Measurements from ENCODE around the gene POC1B. TPM values are rescaled to one million over a fixed set of nuclear protein-coding genes. Genes with fewer than 3 reads are reported as not detected.

POC1B gene
- total and polyA plus RNA-seq, 2 donors (not counting 3 experiments of a cell fraction or from before 2014, with no cell fraction given) = 7.1 to 18.2 TPM

- TF ChIP-seq MAX (IDR thresholded peaks at IDR 0.05; ENCODE audit: insufficient read depth, insufficient read length) = no peak
- no TSS peak for BruUV-seq (replicated peaks)
- Histone ChIP-seq H3K4me3 (replicated peaks in 1 of 3; ENCODE audit: insufficient read depth in 1 of 3, low read depth in 1 of 3, low read length in 3 of 3) (no peak overlapping the region), H3K36me3 (ENCODE audit: control insufficient read depth in 2 of 2, extremely low read depth in 1 of 2, insufficient read depth in 2 of 2, low read length in 2 of 2) (no peaks in the 10 kb centered on the region), H3K79me2 (ENCODE audit: control insufficient read depth, insufficient read depth, low read length) (no peaks in the 10 kb centered on the region), H4K20me1 (replicated peaks; ENCODE audit: control insufficient read depth, extremely low read depth, insufficient read depth, low read length) (no peaks in the 10 kb centered on the region), H2AFZ (ENCODE audit: low read depth, low read length) (peak overlapping the region; percentile 86), H3K4me2 (ENCODE audit: insufficient read depth, low read length) (peak overlapping the region; percentile 37), H3K4me1 (ENCODE audit: control insufficient read depth, extremely low read depth, insufficient read depth, low read length) (peaks cover 9% of the 10 kb centered on the region), H3K27me3 (ENCODE audit: control insufficient read depth in 2 of 2, insufficient read depth in 2 of 2, low read length in 2 of 2) (no peaks in the 10 kb centered on the region), H3K27ac (ENCODE audit: insufficient read depth, low read depth, low read length) (peak overlapping the region; percentile 75), H3K9me3 (replicated peaks; ENCODE audit: control insufficient read depth, insufficient read depth, low read length) (no peaks in the 10 kb centered on the region), H3K9ac (replicated peaks; ENCODE audit: extremely low read depth, insufficient read depth, low read length) (peak overlapping the region; percentile 24), H3K9me1 (replicated peaks; ENCODE audit: control insufficient read depth, extremely low read depth, insufficient read depth, low read length) (no peaks in the 10 kb centered on the region)
- DNase-seq (ENCODE audit: low read depth, low spot score) (no peak), FAIRE-seq (no peak)
- dilution Hi-C loops (cut with MboI; ENCODE audit: extremely low pct_ligation_motif_present, low sequenced_read_pairs) = loop anchor here (25.0 kb wide), 2 partner anchors 131 to 431 kb away; no protein-coding TSS in a partner anchor
- intact Hi-C loops (cut with micrococcal nuclease) = no loop called here
- CTCF ChIA-PET = interaction anchor here (1.0 to 3.6 kb wide), 6 partner anchors 56 to 1490 kb away, joined by 3 to 17 read pairs (median 13); partner anchors contain the start of genes DUSP6 and GALNT4
- POLR2A ChIA-PET = no interaction called here
These were observed 57.1 kb downstream of the POC1B start for GRCh38 chr12:89468648-89469326.

- dilution Hi-C loops (cut with MboI; ENCODE audit: extremely low pct_ligation_motif_present, low sequenced_read_pairs) = loop anchor here (25.0 kb wide), 2 partner anchors 131 to 431 kb away; no protein-coding TSS in a partner anchor
- TF ChIP-seq POLR2A (IDR thresholded peaks at IDR 0.05; ENCODE audit: low read depth, low read length) = no peak
- TF ChIP-seq CTCF (IDR thresholded peaks at IDR 0.05; ENCODE audit: extremely low read depth in 1 of 2, insufficient read depth in 1 of 2, low read depth in 1 of 2, low read length in 2 of 2) = no peak
- no peak for TF ChIP-seq EZH2 (IDR thresholded peaks at IDR 0.05; ENCODE audit: borderline replicate concordance, low read depth, low read length, severe bottlenecking)
- TF ChIP-seq GATA2 (IDR thresholded peaks at IDR 0.05; ENCODE audit: insufficient read depth, insufficient read length, low read depth, low read length) = no peak
- TF ChIP-seq JUN (IDR thresholded peaks at IDR 0.05; ENCODE audit: borderline replicate concordance, insufficient read depth, insufficient read length, low read depth) = no peak
- no peak for TF ChIP-seq MAX (IDR thresholded peaks at IDR 0.05; ENCODE audit: insufficient read depth, insufficient read length)
- TF ChIP-seq FOS (IDR thresholded peaks at IDR 0.05; ENCODE audit: borderline replicate concordance, insufficient read depth, low read length) = no peak
- TF ChIP-seq MYC (IDR thresholded peaks at IDR 0.05; ENCODE audit: low read depth, low read length) = no peak
- TF ChIP-seq POLR2AphosphoS5 (IDR thresholded peaks at IDR 0.05; ENCODE audit: insufficient read depth, low read depth, low read length) = no peak
These were observed 57.8 kb downstream of the POC1B start for GRCh38 chr12:89468017-89468416.

More at GRCh38 chr12:89468017-89468416, 57.8 kb downstream of the POC1B start:
- Histone ChIP-seq H3K4me2 (ENCODE audit: insufficient read depth, low read length) (no peak overlapping the region), H2AFZ (ENCODE audit: low read depth, low read length) (no peak overlapping the region), H3K4me3 (replicated peaks in 1 of 3; ENCODE audit: insufficient read depth in 1 of 3, low read depth in 1 of 3, low read length in 3 of 3) (no peak overlapping the region), H3K4me1 (ENCODE audit: control insufficient read depth, extremely low read depth, insufficient read depth, low read length) (peaks cover 9% of the 10 kb centered on the region), H3K27ac (ENCODE audit: insufficient read depth, low read depth, low read length) (no peak overlapping the region), H3K36me3 (ENCODE audit: control insufficient read depth in 2 of 2, extremely low read depth in 1 of 2, insufficient read depth in 2 of 2, low read length in 2 of 2) (no peaks in the 10 kb centered on the region), H3K9me3 (replicated peaks; ENCODE audit: control insufficient read depth, insufficient read depth, low read length) (no peaks in the 10 kb centered on the region), H3K9ac (replicated peaks; ENCODE audit: extremely low read depth, insufficient read depth, low read length) (no peak overlapping the region), H3K79me2 (ENCODE audit: control insufficient read depth, insufficient read depth, low read length) (no peaks in the 10 kb centered on the region), H4K20me1 (replicated peaks; ENCODE audit: control insufficient read depth, extremely low read depth, insufficient read depth, low read length) (no peaks in the 10 kb centered on the region), H3K27me3 (ENCODE audit: control insufficient read depth in 2 of 2, insufficient read depth in 2 of 2, low read length in 2 of 2) (no peaks in the 10 kb centered on the region), H3K9me1 (replicated peaks; ENCODE audit: control insufficient read depth, extremely low read depth, insufficient read depth, low read length) (no peaks in the 10 kb centered on the region)
- intact Hi-C loops (cut with micrococcal nuclease) = no loop called here
- no TSS peak for BruUV-seq (replicated peaks)
- no peak for FAIRE-seq
- CTCF ChIA-PET = interaction anchor here (1.0 to 3.6 kb wide), 8 partner anchors 16 to 1491 kb away, joined by 3 to 17 read pairs (median 8); partner anchors contain the start of genes DUSP6 and GALNT4
- no peak for DNase-seq (ENCODE audit: low read depth, low spot score)
- POLR2A ChIA-PET = no interaction called here

Data from endothelial cell of umbilical vein (primary cell).